ENCODE results near the gene HIPK4.

GRCh38 chr19:40415768-40416167, 25.8 kb upstream of the HIPK4 start:
- TF ChIP-seq CTCF (IDR thresholded peaks at IDR 0.05) (no peak), POLR2A (IDR thresholded peaks at IDR 0.05) (no peak)

All from right lobe of liver (tissue), 4 donors.